OCI-LY1 (cell line): ENCODE data around the gene FOXS1.

ENCODE experiments used
- H2AFZ ChIP-seq: fragments of 200-600 bp; sonication (generic), shearing (Covaris generic); 2 replicates; pipeline ENCODE4 v1.6.0; 2014; ENCODE audit warnings: antibody characterized with exemption, mild to moderate bottlenecking, low read length
- H3F3A ChIP-seq: fragments of 200-600 bp; sonication (generic), shearing (Covaris generic); 2 replicates; pipeline ENCODE4 v1.6.0; 2014; ENCODE audit warnings: mild to moderate bottlenecking, antibody characterized with exemption, low read length, moderate library complexity; ENCODE audit not compliant: insufficient read depth
- H3K27ac ChIP-seq: fragments of 200-600 bp; sonication (generic); 2 replicates; pipeline ENCODE4 v1.5.1; 2014; ENCODE audit warnings: low read length, mixed run types, mild to moderate bottlenecking, low read depth; ENCODE audit not compliant: poor library complexity, severe bottlenecking
- H3K27me3 ChIP-seq: fragments of 200-600 bp; sonication (generic); 2 replicates; pipeline ENCODE4 v1.6.0; 2014; ENCODE audit warnings: antibody characterized with exemption, mild to moderate bottlenecking, low read length, moderate library complexity; ENCODE audit not compliant: insufficient read depth
- H3K36me3 ChIP-seq: fragments of 200-600 bp; sonication (generic); 2 replicates; pipeline ENCODE4 v1.6.1; 2014; ENCODE audit warnings: mild to moderate bottlenecking, antibody characterized with exemption, low read length, moderate library complexity, mixed read lengths; ENCODE audit not compliant: insufficient read depth
- H3K4me1 ChIP-seq: fragments of 200-600 bp; sonication (generic); 2 replicates; pipeline ENCODE4 v1.5.1; 2014; ENCODE audit warnings: mild to moderate bottlenecking, low read length, moderate library complexity; ENCODE audit not compliant: insufficient read depth, severe bottlenecking
- H3K4me2 ChIP-seq: fragments of 200-600 bp; sonication (generic), shearing (Covaris generic); 2 replicates; pipeline ENCODE4 v1.6.1; 2014; ENCODE audit warnings: low read length
- H3K4me3 ChIP-seq: fragments of 200-600 bp; sonication (generic); 2 replicates; pipeline ENCODE4 v1.5.1; 2014; ENCODE audit warnings: low read length, low read depth, mild to moderate bottlenecking, mixed read lengths; ENCODE audit not compliant: poor library complexity, severe bottlenecking
- H3K79me2 ChIP-seq: fragments of 200-600 bp; shearing (Covaris generic); 2 replicates; pipeline ENCODE4 v1.6.1; 2016; ENCODE audit warnings: mixed run types, low read length, mixed read lengths; ENCODE audit not compliant: insufficient read depth
- H3K9ac ChIP-seq: fragments of 200-600 bp; sonication (generic), shearing (Covaris generic); 2 replicates; pipeline ENCODE4 v1.6.1; 2014; ENCODE audit warnings: mild to moderate bottlenecking, low read length, mixed read lengths
- H3K9me2 ChIP-seq: fragments of 200-600 bp; sonication (generic), shearing (Covaris generic); 2 replicates; pipeline ENCODE4 v1.6.1; 2014; ENCODE audit warnings: low read depth, mild to moderate bottlenecking, low read length, mixed read lengths
- H3K9me3 ChIP-seq: fragments of 200-600 bp; shearing (Covaris generic); 2 replicates; pipeline ENCODE4 v1.6.1; 2014; ENCODE audit warnings: low read length, mixed read lengths
- H4K20me1 ChIP-seq: fragments of 200-600 bp; sonication (generic), shearing (Covaris generic); 2 replicates; pipeline ENCODE4 v1.6.0; 2016; ENCODE audit warnings: mild to moderate bottlenecking, low read length; ENCODE audit not compliant: insufficient read depth
- EZH2 ChIP-seq: fragments of 200-600 bp; sonication (generic), shearing (Covaris generic); IDR thresholded peaks from 2 replicates; pipeline ENCODE4 v1.8.0; 2017; ENCODE audit warnings: borderline replicate concordance, mixed run types, mild to moderate bottlenecking, antibody characterized with exemption, low read length, moderate library complexity, mixed read lengths
- TF ChIP-seq, protein P1 (sequence below): fragments of 200-600 bp; sonication (generic), shearing (Covaris generic); IDR thresholded peaks from 2 replicates; pipeline ENCODE4 v1.5.1; 2017; ENCODE audit warnings: mild to moderate bottlenecking, antibody characterized with exemption, low read length, moderate library complexity, mixed read lengths

Gene FOXS1

DNA sequence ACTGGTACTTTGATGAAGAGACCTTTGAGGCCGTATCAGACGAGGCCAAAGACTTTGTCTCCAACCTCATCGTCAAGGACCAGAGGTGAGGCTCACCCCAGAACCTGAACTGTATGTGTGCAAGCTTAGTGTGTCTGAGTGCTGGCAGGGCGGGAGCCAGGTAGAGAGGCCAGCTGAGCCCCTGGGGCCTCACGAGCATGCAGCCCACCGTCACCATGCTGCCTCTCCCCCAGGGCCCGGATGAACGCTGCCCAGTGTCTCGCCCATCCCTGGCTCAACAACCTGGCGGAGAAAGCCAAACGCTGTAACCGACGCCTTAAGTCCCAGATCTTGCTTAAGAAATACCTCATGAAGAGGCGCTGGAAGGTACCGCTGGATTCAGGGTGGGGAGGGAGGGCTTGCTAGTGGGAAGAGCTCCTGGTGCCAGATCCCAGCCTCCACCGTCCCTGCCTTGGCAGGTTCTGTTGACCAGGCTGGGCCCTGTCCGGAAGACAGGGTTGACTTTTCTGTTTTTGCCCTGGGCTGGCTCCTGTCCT is 13.6 kb downstream of the FOXS1 start:
- H3K27ac ChIP-seq: no peak overlapping the region
- H3K4me3 ChIP-seq: no peak overlapping the region
- no peak overlapping the region for H3K4me2 ChIP-seq
- H3K4me1 ChIP-seq: peaks cover 7% of the 10 kb centered on the region
- no peak overlapping the region for H3K9ac ChIP-seq
- H4K20me1 ChIP-seq: no peaks in the 10 kb centered on the region
- TF ChIP-seq, protein P1, sequence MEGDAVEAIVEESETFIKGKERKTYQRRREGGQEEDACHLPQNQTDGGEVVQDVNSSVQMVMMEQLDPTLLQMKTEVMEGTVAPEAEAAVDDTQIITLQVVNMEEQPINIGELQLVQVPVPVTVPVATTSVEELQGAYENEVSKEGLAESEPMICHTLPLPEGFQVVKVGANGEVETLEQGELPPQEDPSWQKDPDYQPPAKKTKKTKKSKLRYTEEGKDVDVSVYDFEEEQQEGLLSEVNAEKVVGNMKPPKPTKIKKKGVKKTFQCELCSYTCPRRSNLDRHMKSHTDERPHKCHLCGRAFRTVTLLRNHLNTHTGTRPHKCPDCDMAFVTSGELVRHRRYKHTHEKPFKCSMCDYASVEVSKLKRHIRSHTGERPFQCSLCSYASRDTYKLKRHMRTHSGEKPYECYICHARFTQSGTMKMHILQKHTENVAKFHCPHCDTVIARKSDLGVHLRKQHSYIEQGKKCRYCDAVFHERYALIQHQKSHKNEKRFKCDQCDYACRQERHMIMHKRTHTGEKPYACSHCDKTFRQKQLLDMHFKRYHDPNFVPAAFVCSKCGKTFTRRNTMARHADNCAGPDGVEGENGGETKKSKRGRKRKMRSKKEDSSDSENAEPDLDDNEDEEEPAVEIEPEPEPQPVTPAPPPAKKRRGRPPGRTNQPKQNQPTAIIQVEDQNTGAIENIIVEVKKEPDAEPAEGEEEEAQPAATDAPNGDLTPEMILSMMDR: no peak
- TF ChIP-seq EZH2: no peak
- no peaks in the 10 kb centered on the region for H3K27me3 ChIP-seq
- H3K79me2 ChIP-seq: no peaks in the 10 kb centered on the region
- no peaks in the 10 kb centered on the region for H3K9me3 ChIP-seq
- no peaks in the 10 kb centered on the region for H3K9me2 ChIP-seq
- no peaks in the 10 kb centered on the region for H3F3A ChIP-seq
- no peak overlapping the region for H2AFZ ChIP-seq
- H3K36me3 ChIP-seq: no peaks in the 10 kb centered on the region

DNA sequence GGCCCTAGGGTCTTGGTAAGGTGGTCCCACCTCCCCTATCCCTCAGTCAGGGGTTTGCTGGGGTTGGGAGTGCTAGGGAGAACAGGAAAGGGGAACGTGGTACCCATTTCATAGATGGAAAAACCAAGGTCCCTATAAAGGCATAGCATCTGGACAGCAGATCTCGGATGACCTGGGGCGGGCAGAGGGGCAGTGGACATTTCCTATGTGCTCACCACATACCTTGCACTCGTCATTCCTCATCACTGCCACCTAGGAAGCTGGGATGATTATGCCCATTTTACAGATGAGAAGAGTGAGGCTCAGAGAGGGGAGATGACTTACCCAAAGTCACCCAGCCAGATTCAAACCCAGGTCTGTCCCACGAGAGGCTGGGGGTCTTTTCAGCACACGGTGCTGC is 14.2 kb downstream of the FOXS1 start:
- Histone ChIP-seq H2AFZ (no peak overlapping the region), H3K9ac (no peak overlapping the region), H3K27me3 (no peaks in the 10 kb centered on the region), H3K79me2 (no peaks in the 10 kb centered on the region), H3K4me3 (no peak overlapping the region), H3K36me3 (no peaks in the 10 kb centered on the region), H3K4me1 (peaks cover 7% of the 10 kb centered on the region), H3F3A (no peaks in the 10 kb centered on the region), H3K9me2 (no peaks in the 10 kb centered on the region), H4K20me1 (no peaks in the 10 kb centered on the region), H3K4me2 (no peak overlapping the region), H3K27ac (no peak overlapping the region), H3K9me3 (no peaks in the 10 kb centered on the region)
- TF ChIP-seq, protein P1: no peak
- no peak for TF ChIP-seq EZH2

DNA sequence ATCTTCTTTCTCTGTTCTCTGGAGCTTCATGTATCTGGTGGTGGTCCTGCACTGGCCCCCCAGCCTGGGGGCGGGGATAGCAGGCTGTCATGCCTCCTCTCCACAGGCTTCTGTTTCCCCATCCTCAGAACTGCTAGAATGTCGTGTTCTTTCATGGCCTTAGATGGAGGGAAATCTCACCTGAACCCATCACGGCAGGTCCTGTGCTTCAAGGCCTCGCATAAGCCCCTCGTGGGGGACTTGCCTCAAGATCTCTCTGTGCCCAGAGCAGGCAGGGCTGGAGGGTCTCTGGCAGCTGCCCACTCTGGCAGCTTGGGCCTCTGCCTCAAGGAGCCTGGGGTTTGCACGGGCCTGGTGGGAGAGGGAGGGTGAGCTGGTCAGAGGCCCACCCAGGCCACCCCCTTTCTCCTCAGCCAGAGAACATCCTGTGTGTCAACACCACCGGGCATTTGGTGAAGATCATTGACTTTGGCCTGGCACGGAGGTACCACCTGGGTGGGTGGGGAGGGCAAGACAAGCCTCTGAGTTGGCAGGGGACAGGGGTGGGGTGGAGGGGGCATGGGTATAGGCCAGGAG is 14.9 kb downstream of the FOXS1 start:
- TF ChIP-seq, protein P1: no peak
- no peak for TF ChIP-seq EZH2
- no peak overlapping the region for H3K4me2 ChIP-seq
- no peaks in the 10 kb centered on the region for H3K27me3 ChIP-seq

More for the DNA sequence above, 14.9 kb downstream of the FOXS1 start:
- Histone ChIP-seq H3K9me2 (no peaks in the 10 kb centered on the region), H3K4me3 (no peak overlapping the region), H3K9ac (no peak overlapping the region), H3K4me1 (peaks cover 7% of the 10 kb centered on the region), H3K27ac (no peak overlapping the region), H2AFZ (no peak overlapping the region), H3K9me3 (no peaks in the 10 kb centered on the region), H3K79me2 (no peaks in the 10 kb centered on the region), H3K36me3 (no peaks in the 10 kb centered on the region), H3F3A (no peaks in the 10 kb centered on the region), H4K20me1 (no peaks in the 10 kb centered on the region)
